DOHH2 (cell line): ENCODE data around the gene ADAM8.

Source experiments
- CTCF ChIP-seq: fragments of 200-600 bp; sonication (generic); IDR thresholded peaks from one replicate; pipeline ENCODE4 v1.5.1; 2014; ENCODE audit warnings: antibody characterized with exemption, mild to moderate bottlenecking, low read depth, low read length; ENCODE audit not compliant: poor library complexity, severe bottlenecking
- EZH2phosphoT487 ChIP-seq: fragments of 200-600 bp; sonication (generic); IDR thresholded peaks from 2 replicates; pipeline ENCODE4 v1.6.1; 2017; ENCODE audit warnings: borderline replicate concordance, mild to moderate bottlenecking, antibody characterized with exemption, low read length, moderate library complexity, mixed read lengths

DNA sequence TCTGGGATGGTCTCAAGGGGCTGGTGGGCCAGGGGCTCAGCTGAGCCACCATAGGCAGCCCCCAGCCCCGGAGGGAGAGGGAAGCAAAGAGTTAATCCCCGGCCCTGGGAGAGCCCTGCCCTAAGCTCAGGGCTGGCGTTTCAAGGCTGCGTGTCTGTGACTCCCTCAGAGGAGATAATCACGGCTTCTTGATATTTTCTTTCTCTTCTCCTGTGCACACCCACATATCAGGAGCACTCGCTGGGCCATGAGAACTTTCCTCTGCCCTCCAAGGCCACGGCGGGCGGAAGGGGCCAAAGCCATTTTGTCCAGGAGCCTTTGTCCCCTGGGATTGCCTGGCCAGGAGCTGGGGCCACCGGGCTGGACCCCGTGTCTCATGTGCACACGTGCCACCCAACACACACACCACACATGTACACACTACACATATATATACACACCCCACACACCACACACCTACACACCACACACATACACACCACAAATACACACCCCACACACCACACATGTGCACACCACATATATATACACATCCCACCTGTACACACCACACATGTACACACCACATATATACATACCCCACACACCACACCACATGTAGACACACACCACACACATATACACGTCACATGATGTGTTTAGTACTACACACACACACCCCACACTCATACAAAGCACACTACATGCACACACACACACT, 22.1 kb downstream of the ADAM8 start:
- TF ChIP-seq CTCF: no peak
- TF ChIP-seq EZH2phosphoT487: no peak
